HepG2 (cell line): ENCODE measurements around the gene TEAD1. TPM values are rescaled to one million over a fixed set of nuclear protein-coding genes. Genes with fewer than 3 reads are reported as not detected.

ENCODE experiments used
- CSRNP1 ChIP-seq: sonication (generic); formaldehyde crosslinking; IDR thresholded peaks from 2 replicates; pipeline ENCODE4 v1.8.1; 2023; ENCODE audit warnings: mild to moderate bottlenecking, missing genetic modification reagents
- DNMT1 ChIP-seq: sonication (generic); formaldehyde crosslinking; IDR thresholded peaks from 2 replicates; pipeline ENCODE4 v1.5.1; 2020; ENCODE audit warnings: mild to moderate bottlenecking, missing genetic modification reagents
- FLYWCH1 ChIP-seq: sonication (generic); formaldehyde crosslinking; IDR thresholded peaks from 2 replicates; pipeline ENCODE4 v1.8.1; 2023; ENCODE audit warnings: mild to moderate bottlenecking, missing genetic modification reagents
- FOXP4 ChIP-seq: sonication (generic); formaldehyde crosslinking; IDR thresholded peaks from 2 replicates; pipeline ENCODE4 v1.4.0; 2020; ENCODE audit warnings: missing genetic modification reagents
- HMGXB4 ChIP-seq, 2 experiments: sonication (generic) in 1 of 2; formaldehyde crosslinking in 1 of 2; IDR thresholded peaks; 2 replicates each; pipeline versions ENCODE4 v1.4.0 to v1.6.1; 2018 to 2020; ENCODE audit warnings: missing genetic modification reagents in 2 of 2, borderline replicate concordance in 1 of 2, low read depth in 1 of 2, mild to moderate bottlenecking in 1 of 2, missing biosample characterization in 1 of 2
- NR2F1 ChIP-seq, 2 experiments: fragments of 450-650 bp in 1 of 2; formaldehyde crosslinking in 1 of 2; IDR thresholded peaks; 2 replicates each; pipeline versions ENCODE4 v1.5.0 to v1.6.1; 2016 to 2020; ENCODE audit warnings: mild to moderate bottlenecking in 1 of 2, missing compliant biosample characterization in 1 of 2, missing genetic modification reagents in 1 of 2, moderate library complexity in 1 of 2
- POLR2A ChIP-seq, 2 experiments: IDR thresholded peaks; 2 replicates each; pipeline ENCODE4 v1.6.1; 2011; ENCODE audit warnings: low read depth in 2 of 2, low read length in 2 of 2, mild to moderate bottlenecking in 1 of 2, moderate library complexity in 1 of 2; ENCODE audit not compliant: insufficient read depth in 1 of 2
- PRDM10 ChIP-seq: sonication (generic); formaldehyde crosslinking; IDR thresholded peaks from 2 replicates; pipeline ENCODE4 v1.4.0; 2020; ENCODE audit warnings: low read depth, missing genetic modification reagents
- RFXAP ChIP-seq: sonication (generic); formaldehyde crosslinking; IDR thresholded peaks from 2 replicates; pipeline ENCODE4 v1.4.0; 2020; ENCODE audit warnings: missing genetic modification reagents, borderline replicate concordance
- SALL1 ChIP-seq: sonication (generic); formaldehyde crosslinking; IDR thresholded peaks from 2 replicates; pipeline ENCODE4 v1.8.0; 2022; ENCODE audit warnings: mild to moderate bottlenecking, missing genetic modification reagents
- TRAFD1 ChIP-seq: sonication (generic); formaldehyde crosslinking; IDR thresholded peaks from 2 replicates; pipeline ENCODE4 v1.5.1; 2020; ENCODE audit warnings: missing genetic modification reagents, mild to moderate bottlenecking, borderline replicate concordance
- ZBTB14 ChIP-seq: sonication (generic); formaldehyde crosslinking; IDR thresholded peaks from 2 replicates; pipeline ENCODE4 v1.4.0; 2020; ENCODE audit warnings: missing genetic modification reagents
- ZNF672 ChIP-seq: sonication (generic); formaldehyde crosslinking; IDR thresholded peaks from 2 replicates; pipeline ENCODE4 v1.8.1; 2022; ENCODE audit warnings: missing genetic modification reagents
- ZUFSP ChIP-seq: sonication (generic); formaldehyde crosslinking; IDR thresholded peaks from 2 replicates; pipeline ENCODE4 v1.9.0; 2021; ENCODE audit warnings: missing genetic modification reagents, mild to moderate bottlenecking, borderline replicate concordance
- polyA plus RNA-seq, 8 experiments: library from polyadenylated mRNA; depleted of rRNA in 3 of 8; stranded (reverse) in 7 of 8; unstranded in 1 of 8; fragments of >200 nt; fragmentation: Illumina TruSeq in 4 of 8; extraction: Trizol in 4 of 8; gene quantifications; 2 replicates each; pipeline versions ENCODE4 v1.2.1 to v1.2.3, GENCODE V29; 2011 to 2016; ENCODE audit warnings: low read depth in 4 of 8, missing spikeins in 1 of 8, mixed read lengths in 1 of 8; ENCODE audit not compliant: insufficient read depth in 1 of 8
- total RNA-seq, 5 experiments: library from RNA; depleted of rRNA; stranded (reverse); fragments of >200 nt; fragmentation: Illumina TruSeq; extraction: Trizol; gene quantifications; 2 replicates each; pipeline ENCODE4 v1.2.3, GENCODE V29; 2016; ENCODE audit warnings: low read depth in 1 of 5

Gene TEAD1
- total and polyA plus RNA-seq, 2 of the 13 experiments (the other 11 are each of a cell fraction or from before 2014, with no cell fraction given): 20.1 to 30.5 TPM

GRCh38 chr11:12829131-12829530 lies 154.9 kb downstream of the TEAD1 start (continued):
- TF ChIP-seq ZNF672 (CRISPR knock-in tag): no peak
- peak; percentile 17; the same call in 1 of the 2 replicates for TF ChIP-seq FOXP4 (CRISPR knock-in tag)
- no peak for TF ChIP-seq FLYWCH1 (CRISPR knock-in tag)
- TF ChIP-seq ZUFSP (CRISPR knock-in tag): no peak
- no peak for TF ChIP-seq POLR2A (IDR thresholded peaks at IDR 0.05; ENCODE audit: insufficient read depth in 1 of 2, low read depth in 2 of 2, low read length in 2 of 2)
- TF ChIP-seq CSRNP1 (CRISPR knock-in tag): no peak
- TF ChIP-seq PRDM10 (CRISPR knock-in tag): peak; percentile 81
- peak; percentile 58 for TF ChIP-seq SALL1 (CRISPR knock-in tag)
- TF ChIP-seq DNMT1 (CRISPR knock-in tag): no peak
- TF ChIP-seq NR2F1 (CRISPR knock-in tag; IDR thresholded peaks at IDR 0.05): no peak
- TF ChIP-seq RFXAP (CRISPR knock-in tag): no peak
- no peak for TF ChIP-seq ZBTB14
- TF ChIP-seq HMGXB4 (CRISPR knock-in tag; IDR thresholded peaks at IDR 0.05; ENCODE audit: borderline replicate concordance in 1 of 2, low read depth in 1 of 2): no peak
- TF ChIP-seq TRAFD1 (CRISPR knock-in tag): no peak
